Measurements from ENCODE around the gene NPC1L1.

GRCh38 chr7:44477938-44478337 is 63.2 kb downstream of the NPC1L1 start:
- TF ChIP-seq BHLHE40 (IDR thresholded peaks at IDR 0.05; ENCODE audit: borderline replicate concordance in 1 of 2, low read depth in 2 of 2, low read length in 1 of 2) (no peak), TAF1 (IDR thresholded peaks at IDR 0.05; ENCODE audit: borderline replicate concordance, low read depth, low read length) (no peak), EP300 (IDR thresholded peaks at IDR 0.05; ENCODE audit: borderline replicate concordance in 1 of 2, control insufficient read depth in 1 of 2, low read depth in 2 of 2, low read length in 2 of 2) (no peak), BCLAF1 (IDR thresholded peaks at IDR 0.05) (no peak), STAT1 (conservative IDR thresholded peaks at IDR 0.05) (no peak), SMC3 (IDR thresholded peaks at IDR 0.05; ENCODE audit: borderline replicate concordance, low read length) (no peak), POLR2A (IDR thresholded peaks at IDR 0.05; ENCODE audit: low read depth, low read length) (no peak)
